ENCODE results near the gene SSC4D.

DNA sequence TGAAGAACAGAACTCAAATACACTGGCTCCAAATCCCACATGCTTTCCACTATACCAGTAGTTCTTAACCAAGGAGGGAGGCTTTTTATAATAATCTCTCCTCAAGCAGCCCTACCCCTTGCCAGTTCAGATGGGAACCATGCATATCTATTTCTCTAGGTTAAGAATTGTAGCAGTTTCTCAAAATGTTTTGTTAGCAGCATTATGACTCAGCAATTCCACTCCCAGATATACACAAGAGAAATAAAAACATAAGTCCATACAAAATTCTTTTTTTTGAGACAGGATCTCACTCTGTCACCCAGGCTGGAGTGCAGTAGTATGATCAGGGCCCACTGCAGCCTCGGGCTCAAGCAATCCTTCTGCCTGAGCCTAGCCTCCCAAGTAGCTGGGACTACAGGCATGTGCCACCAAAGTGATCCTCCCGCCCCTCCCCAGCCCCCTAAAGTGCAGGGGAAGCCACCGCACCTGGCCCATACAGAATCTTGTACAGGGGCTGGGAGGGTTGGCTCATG lies 68.8 kb downstream of the SSC4D start:
- TF ChIP-seq, protein P1, sequence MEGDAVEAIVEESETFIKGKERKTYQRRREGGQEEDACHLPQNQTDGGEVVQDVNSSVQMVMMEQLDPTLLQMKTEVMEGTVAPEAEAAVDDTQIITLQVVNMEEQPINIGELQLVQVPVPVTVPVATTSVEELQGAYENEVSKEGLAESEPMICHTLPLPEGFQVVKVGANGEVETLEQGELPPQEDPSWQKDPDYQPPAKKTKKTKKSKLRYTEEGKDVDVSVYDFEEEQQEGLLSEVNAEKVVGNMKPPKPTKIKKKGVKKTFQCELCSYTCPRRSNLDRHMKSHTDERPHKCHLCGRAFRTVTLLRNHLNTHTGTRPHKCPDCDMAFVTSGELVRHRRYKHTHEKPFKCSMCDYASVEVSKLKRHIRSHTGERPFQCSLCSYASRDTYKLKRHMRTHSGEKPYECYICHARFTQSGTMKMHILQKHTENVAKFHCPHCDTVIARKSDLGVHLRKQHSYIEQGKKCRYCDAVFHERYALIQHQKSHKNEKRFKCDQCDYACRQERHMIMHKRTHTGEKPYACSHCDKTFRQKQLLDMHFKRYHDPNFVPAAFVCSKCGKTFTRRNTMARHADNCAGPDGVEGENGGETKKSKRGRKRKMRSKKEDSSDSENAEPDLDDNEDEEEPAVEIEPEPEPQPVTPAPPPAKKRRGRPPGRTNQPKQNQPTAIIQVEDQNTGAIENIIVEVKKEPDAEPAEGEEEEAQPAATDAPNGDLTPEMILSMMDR (IDR thresholded peaks at IDR 0.05; ENCODE audit: borderline replicate concordance, extremely low read depth, low read length, poor library complexity, severe bottlenecking) = no peak
- TF ChIP-seq EZH2 (IDR thresholded peaks at IDR 0.05; ENCODE audit: borderline replicate concordance, low read depth, low read length, severe bottlenecking) = no peak

Data from DND-41 (cell line).